GM12874 (cell line): ENCODE results near the gene ZNF732.

Experiments
- TF ChIP-seq, protein P1 (sequence below): IDR thresholded peaks from 2 replicates; pipeline ENCODE4 v1.5.1; 2011; ENCODE audit warnings: low read depth, mild to moderate bottlenecking, control low read depth, low read length, moderate library complexity; ENCODE audit not compliant: insufficient read depth

ZNF732 gene

DNA sequence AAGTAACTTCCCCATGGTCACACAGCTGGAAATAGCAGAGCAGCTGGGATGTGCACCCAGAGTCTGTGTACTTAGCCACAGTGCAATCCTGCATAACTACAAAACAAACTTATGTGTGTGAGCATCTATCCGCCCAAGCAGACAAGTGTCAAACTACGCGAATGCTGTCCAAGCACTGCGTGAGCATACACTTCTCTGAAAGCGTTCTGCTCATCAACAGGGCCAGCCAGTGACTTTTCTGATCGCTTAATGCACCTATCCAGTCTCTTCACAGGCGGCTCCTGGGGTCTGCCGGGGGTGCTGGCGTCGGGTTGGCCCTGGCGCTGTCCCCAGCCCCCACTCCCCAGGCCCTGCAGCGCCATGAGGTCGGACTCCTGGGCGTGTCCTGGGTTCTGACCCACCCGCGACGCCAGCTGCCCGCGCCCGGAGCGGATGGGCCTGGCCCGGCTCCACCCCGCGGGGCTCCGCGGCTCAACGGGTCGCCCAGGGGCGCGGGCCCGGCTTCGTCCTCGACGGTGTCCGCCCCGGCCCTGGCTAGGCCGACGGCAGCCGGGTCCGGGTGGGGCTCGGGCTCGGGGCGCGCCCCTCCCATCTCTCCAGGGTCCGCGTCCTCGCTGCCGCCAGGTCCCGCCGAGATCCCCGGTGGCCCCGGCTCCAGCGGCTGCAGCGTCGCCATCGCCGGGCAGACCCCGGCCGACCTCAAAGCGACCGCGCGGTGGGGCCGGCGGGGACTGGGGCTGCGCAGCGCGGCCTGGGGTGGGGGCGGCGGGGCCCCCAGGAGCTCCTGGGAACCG is 31.0 kb upstream of the ZNF732 start:
- TF ChIP-seq, protein P1, sequence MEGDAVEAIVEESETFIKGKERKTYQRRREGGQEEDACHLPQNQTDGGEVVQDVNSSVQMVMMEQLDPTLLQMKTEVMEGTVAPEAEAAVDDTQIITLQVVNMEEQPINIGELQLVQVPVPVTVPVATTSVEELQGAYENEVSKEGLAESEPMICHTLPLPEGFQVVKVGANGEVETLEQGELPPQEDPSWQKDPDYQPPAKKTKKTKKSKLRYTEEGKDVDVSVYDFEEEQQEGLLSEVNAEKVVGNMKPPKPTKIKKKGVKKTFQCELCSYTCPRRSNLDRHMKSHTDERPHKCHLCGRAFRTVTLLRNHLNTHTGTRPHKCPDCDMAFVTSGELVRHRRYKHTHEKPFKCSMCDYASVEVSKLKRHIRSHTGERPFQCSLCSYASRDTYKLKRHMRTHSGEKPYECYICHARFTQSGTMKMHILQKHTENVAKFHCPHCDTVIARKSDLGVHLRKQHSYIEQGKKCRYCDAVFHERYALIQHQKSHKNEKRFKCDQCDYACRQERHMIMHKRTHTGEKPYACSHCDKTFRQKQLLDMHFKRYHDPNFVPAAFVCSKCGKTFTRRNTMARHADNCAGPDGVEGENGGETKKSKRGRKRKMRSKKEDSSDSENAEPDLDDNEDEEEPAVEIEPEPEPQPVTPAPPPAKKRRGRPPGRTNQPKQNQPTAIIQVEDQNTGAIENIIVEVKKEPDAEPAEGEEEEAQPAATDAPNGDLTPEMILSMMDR = no peak

DNA sequence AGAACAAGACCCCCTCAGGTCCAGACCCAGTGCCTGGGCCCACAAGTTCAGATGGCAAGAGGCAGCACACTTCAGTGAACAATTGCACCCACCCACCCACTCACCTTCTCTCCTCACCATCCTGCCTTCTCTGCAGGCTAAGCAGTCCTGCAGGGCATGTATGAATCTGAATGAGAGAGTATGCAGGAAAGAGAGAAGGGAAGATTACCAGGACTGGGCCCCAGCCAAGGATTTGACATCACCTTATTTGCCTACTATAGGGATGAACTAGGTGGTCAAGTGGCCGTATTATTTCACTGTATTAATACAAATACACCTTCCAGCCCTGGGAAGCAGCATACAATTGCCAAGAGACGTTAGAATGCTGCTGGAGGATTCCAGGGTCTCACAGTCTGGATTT is 30.2 kb upstream of the ZNF732 start:
- TF ChIP-seq, protein P1 = no peak

DNA sequence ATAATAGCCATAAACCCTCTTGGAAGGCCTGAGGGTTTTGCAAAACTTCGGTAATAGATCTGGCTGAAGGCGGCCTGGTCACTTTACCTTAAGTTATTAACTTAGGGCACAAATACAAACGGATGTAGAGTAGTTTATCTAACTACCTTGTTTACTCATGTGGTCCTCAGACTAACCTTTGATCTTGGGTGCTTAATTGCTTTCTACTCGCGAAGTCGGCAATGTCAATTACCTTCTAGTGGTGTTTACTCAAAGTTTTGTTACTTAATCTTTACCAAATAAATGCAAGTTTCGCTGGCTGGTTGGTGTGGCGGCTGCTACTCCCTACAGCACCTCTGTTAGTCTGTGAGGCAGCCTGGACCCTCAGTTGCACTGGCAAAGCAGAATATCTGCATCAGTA is 23.5 kb upstream of the ZNF732 start:
- TF ChIP-seq, protein P1 = no peak

DNA sequence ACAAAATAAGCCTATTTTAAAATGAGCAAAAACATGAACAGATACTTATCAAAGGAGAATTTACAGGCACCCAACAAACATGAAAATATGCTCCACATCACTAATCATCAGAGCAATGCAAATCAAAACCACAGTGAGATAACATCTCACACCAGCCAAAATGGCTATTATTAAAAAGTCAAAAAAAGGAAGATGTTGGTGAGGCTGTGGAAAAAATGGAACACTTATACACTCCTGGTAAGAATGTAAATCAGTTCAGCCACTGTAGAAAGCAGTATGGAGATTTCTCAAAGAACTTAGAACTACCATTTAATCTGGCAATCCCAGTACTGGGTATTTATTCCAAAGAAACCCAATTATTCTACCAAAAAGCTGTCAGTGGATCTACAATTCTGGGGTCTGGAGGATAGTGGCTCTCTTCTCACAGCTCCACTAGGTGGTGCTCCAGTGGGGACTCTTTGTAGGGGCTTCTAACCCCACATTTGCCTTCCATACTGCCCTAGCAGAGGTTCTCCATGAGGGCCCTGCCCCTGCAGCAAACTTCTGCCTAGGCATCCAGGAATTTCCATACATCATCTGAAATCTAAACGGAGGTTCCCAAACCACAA is 9.1 kb upstream of the ZNF732 start:
- TF ChIP-seq, protein P1 = no peak

DNA sequence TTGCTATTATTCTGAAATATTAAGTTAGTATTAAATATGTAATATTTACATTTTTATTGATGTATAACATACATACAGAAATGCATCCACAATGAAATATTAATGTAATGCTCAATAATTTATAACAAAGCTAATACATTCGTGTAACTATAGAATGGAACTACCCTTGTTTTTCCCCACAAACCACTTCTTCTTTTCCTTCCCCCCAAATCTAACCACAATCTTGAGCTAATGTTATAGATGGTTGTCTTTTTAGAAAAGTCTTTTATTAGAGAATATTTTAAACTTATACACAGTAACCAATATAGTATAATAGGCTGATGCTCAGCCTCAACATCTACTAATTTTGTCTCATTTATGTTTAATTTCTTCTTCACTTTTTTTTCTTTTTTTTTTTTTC is 4.5 kb upstream of the ZNF732 start:
- TF ChIP-seq, protein P1 = no peak

DNA sequence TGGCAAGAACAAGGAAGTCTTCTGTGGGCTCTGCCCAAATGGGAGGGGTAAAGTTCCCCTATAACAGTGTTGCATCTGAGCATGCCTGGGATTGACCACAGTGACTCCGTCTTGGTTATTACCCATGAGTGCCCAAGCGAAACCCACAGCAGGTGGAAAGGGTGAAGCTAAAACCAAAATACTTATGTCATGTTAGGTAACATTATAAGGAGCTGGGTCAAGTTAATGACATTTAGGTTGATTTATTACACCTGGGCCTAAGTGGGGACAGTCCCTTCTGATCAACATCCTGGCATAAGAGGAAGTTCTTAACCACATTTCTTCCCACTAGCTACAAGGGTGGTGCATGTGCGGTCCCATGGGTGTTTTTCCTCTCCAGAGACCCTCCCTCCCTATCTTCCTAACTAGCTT is 1.3 kb upstream of the ZNF732 start:
- TF ChIP-seq, protein P1 = no peak

DNA sequence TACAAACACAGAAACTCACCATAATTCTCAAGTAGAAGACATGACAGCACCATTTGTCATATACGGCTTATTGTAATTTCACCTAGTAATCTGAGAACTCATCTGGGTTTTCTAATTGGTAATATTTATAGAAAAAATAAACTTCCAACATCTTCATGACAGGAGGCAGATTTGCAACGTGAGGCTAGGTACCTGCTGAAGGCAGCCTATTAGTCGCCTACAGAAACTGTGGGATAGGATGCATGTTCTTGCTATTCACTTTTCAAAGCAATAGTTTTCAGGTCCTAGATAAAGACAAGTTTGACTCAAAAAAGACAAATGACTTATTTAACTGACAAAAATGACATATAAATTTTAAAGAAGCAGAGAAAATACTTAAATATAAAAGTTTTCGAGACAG is 2.9 kb downstream of the ZNF732 start:
- TF ChIP-seq, protein P1 = no peak
